ENCODE measurements around the gene GPR142. TPM values are rescaled to one million over a fixed set of nuclear protein-coding genes. Genes with fewer than 3 reads are reported as not detected.

The GPR142 gene
- total RNA-seq, 1 experiment from 2014 or later: 0.33 TPM

GRCh38 chr17:74402048-74402447 is 34.7 kb downstream of the GPR142 start:
- Histone ChIP-seq H3K27ac (ENCODE audit: insufficient read length, low read depth, low read length) (no peak overlapping the region), H3K9ac (ENCODE audit: extremely low read depth, insufficient read length, low read length) (no peak overlapping the region), H4K20me1 (ENCODE audit: control insufficient read depth, insufficient read depth, insufficient read length) (no peaks in the 10 kb centered on the region), H3K4ac (ENCODE audit: low read depth, low read length) (no peak overlapping the region), H3T11ph (ENCODE audit: low read length) (no peak overlapping the region), H3K9me3 (ENCODE audit: control insufficient read depth, low read depth, low read length) (no peaks in the 10 kb centered on the region), H2AK5ac (ENCODE audit: insufficient read length, low read length) (no peak overlapping the region), H3K4me1 (ENCODE audit: insufficient read depth, low read length) (peaks cover 5% of the 10 kb centered on the region; the same call in 1 of the 2 replicates), H3K4me2 (ENCODE audit: insufficient read depth, insufficient read length, low read length) (no peak overlapping the region), H4K8ac (replicated peaks; ENCODE audit: insufficient read length, low read depth, low read length) (no peak overlapping the region), H3K79me2 (ENCODE audit: insufficient read depth, low read length) (no peaks in the 10 kb centered on the region), H3K23ac (ENCODE audit: insufficient read length, low read depth, low read length) (no peak overlapping the region), H3K27me3 (ENCODE audit: insufficient read depth, low read length) (no peaks in the 10 kb centered on the region), H3K56ac (ENCODE audit: insufficient read length, low read depth, low read length) (no peak overlapping the region), H4K91ac (ENCODE audit: insufficient read length, low read depth, low read length) (no peak overlapping the region), H2AFZ (ENCODE audit: low read length) (no peak overlapping the region), H2BK120ac (ENCODE audit: low read depth, low read length, poor library complexity, severe bottlenecking) (no peak overlapping the region), H3K14ac (ENCODE audit: insufficient read depth, low read length) (no peak overlapping the region), H2BK20ac (ENCODE audit: low read depth, low read length, poor library complexity, severe bottlenecking) (no peak overlapping the region), H2BK12ac (ENCODE audit: insufficient read length, low read depth, low read length) (no peak overlapping the region), H2BK15ac (ENCODE audit: low read depth, low read length) (no peak overlapping the region), H4K5ac (ENCODE audit: insufficient read length, low read depth, low read length) (no peak overlapping the region), H3K18ac (ENCODE audit: insufficient read length, low read depth, low read length) (peak overlapping the region; percentile 30), H2BK5ac (ENCODE audit: insufficient read length, low read length) (no peak overlapping the region), H3K23me2 (ENCODE audit: insufficient read length, low read depth, low read length, poor library complexity, severe bottlenecking) (no peaks in the 10 kb centered on the region), H3K79me1 (ENCODE audit: insufficient read depth, low read depth, low read length, poor library complexity, severe bottlenecking) (no peaks in the 10 kb centered on the region)
- Mint-ChIP-seq H3K9me3 (no peaks in the 10 kb centered on the region), H3K36me3 (ENCODE audit: insufficient read depth in 1 of 3, low read depth in 3 of 3) (no peaks in the 10 kb centered on the region), H3K27ac (no peak overlapping the region; a peak in 1 of 7 replicates), H3K4me3 (no peak overlapping the region), H3K4me1 (peaks cover 14 to 18% of the 10 kb centered on the region in 2 experiments), H3K27me3 (ENCODE audit: low read depth) (peaks cover 8% of the 10 kb centered on the region)
- no CpG with 5 or more reads among the region's 7 CpGs for WGBS (ENCODE audit: extremely low coverage, insufficient read length, low lambda C conversion rate)
- DNase-seq: no peak
- TF ChIP-seq CTCF (conservative IDR thresholded peaks at IDR 0.05): no peak
